SH-SY5Y (cell line): ENCODE results near the gene EML5.

ENCODE experiments used
- GATA2 ChIP-seq: IDR thresholded peaks from 2 replicates; pipeline ENCODE4 v1.6.1; 2011; ENCODE audit warnings: mild to moderate bottlenecking, low read depth, low read length
- GATA3 ChIP-seq: IDR thresholded peaks from 2 replicates; pipeline ENCODE4 v1.6.1; 2011; ENCODE audit warnings: low read depth, mild to moderate bottlenecking, low read length, moderate library complexity

EML5 gene

DNA sequence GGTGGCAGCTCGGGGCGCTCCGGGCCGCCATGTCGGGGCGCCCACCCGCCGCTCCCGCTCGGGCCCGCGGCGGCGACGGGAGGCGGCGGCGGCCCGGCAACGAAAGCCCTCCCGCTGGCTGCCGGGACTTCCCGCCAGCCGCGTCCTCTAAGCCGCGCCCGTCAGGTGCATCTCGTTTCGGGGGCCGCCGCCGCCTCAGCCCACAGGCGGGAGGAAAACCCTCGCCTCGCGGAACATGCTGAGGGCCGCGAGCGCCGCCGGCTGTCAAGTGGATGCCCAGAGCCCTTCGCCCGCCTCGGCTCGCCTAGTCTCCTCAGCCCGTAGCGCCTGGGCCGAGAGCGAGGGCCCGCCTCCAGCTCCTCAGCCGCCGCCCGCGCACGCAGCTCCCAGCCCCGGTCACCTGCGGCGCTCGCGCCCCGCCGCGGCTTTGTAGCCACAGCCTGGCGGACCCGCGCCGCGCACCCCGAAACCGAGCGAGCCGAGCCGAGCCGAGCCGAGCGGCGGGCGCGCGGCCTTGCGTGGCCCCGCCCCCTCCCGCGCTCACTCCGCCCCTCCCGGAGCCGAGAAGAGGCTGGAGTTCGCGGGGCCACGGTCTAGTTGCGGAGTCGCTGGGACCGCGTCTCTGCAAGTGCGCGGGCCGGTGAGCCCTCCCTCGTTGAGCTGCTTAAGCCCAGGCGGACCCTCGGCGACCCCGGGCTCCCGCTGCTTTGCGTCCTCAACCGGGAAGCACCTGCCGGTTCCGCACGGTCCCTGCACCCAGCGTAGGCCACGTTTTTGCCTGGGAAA is at the start of gene EML5:
TSS of gene EML5 (minus strand) at position 481 of the 786 bp plus-strand sequence. CDS start at position 31, 450 bp downstream.
- no peak for TF ChIP-seq GATA3
- no peak; the same call in 1 of the 2 replicates for TF ChIP-seq GATA2

DNA sequence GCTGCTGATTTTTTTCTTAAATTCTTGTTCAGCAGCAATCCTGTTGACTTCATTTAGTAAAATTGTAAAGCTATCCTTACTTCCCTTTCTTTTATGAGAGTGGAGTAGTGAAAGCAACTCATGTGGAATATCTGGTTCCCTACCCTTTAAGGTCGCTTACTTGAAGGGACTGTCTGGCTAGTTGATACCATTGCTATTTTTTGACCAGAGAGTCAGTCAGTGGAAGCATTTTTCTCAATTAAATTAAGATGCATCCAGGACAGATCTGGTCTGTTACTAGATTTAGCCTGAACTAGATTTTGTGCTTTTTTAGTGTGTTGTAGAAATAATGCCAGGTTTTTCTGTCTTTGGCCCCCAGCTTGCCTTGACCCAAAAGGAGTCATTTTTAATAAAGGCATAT is 49.7 kb upstream of the EML5 start:
- TF ChIP-seq GATA3 (no peak), GATA2 (no peak)

DNA sequence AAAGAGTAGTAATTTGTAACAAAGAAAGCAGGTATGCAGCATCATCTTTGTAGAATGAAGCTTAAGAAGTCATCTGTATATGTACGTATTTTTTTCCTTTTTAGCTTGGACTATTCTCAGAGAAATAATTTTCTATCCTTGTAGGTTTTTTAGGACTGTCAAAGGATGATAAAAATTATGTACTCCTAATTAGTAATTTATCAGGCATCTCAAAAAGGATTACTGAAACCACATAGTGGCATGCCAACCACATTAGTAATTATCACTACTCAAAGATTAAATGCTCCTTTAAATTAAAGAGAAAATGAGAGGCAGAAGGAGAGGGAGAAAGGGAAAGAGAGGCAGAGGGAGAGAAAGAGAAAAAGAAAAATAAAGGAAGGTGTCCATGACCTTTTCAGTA is 49.0 kb upstream of the EML5 start:
- TF ChIP-seq GATA2 = no peak
- no peak for TF ChIP-seq GATA3

DNA sequence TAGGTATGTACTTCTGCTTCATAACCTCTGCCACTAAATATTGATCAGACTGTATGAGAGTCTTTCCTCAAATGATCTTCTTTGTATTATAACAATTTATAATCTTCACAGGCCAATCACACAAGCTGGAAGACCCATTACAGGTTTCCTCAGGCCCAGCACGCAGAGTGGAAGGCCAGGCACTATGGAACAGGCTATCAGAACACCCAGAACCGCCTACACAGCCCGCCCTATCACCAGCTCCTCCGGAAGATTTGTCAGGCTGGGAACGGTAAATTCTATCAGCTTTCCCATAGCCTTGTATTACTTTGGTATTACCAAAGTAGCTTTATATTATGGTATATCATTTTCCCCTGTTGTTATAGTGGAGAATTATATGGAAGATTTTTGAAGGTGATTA is 48.2 kb upstream of the EML5 start:
- TF ChIP-seq GATA3 = no peak
- no peak for TF ChIP-seq GATA2

DNA sequence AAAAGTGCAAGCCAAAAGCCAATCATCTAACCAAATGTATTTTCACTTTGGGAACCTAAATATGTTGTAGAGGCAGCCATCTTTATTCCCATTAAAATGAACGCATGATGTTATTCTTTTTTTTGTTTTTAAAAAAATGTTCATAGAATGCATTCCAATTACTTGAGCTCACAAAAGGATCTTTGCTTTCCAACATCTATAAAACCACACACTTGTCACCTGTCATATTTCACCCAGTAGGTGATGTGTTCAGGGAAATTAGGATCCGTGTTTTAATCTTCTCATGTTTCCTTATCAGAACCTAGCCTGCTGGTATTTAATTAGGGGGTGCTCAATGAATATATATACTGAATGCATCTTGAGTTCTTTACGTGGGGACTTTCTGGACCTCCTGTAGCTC is 45.3 kb upstream of the EML5 start:
- TF ChIP-seq GATA2 (no peak), GATA3 (no peak)

DNA sequence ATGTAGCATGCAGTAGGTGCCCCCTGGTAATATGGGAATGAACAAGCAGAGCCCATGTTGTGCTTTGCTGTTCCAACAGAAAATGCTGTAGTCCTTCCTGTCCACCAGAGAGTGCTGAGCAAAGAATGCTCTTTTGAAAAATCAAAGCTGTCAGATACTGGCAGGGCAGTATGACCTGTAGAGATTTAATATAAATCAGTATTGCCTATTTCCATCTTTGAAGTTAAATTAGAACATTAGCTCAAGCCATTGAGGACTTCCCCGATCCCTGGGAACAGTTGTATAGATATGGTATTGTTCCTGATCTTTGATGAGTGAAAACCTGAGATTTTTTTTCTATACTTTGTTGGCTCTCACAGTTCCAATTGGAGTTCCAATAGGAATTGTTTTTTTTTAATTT is 44.7 kb upstream of the EML5 start:
- no peak for TF ChIP-seq GATA3
- no peak for TF ChIP-seq GATA2

DNA sequence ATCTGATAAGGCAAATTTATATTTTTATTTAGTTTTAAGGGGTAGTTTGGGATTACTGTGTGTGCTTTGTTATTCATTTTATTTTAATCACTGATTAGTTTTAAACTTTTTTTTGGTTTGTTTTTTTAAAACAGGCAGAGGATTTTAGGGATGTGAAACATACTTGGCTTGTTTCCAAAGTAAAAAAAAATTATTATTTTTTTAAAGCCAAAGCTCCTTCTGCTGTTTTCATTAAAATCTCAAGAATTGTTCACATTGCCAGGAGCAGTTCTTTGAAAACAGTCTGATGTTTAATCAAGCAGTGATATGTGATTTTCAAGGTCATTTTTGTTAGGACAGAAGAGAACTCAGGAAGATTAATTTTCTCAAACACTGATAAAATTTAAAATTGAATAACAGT is 42.9 kb upstream of the EML5 start:
- TF ChIP-seq GATA2 (no peak), GATA3 (no peak)

DNA sequence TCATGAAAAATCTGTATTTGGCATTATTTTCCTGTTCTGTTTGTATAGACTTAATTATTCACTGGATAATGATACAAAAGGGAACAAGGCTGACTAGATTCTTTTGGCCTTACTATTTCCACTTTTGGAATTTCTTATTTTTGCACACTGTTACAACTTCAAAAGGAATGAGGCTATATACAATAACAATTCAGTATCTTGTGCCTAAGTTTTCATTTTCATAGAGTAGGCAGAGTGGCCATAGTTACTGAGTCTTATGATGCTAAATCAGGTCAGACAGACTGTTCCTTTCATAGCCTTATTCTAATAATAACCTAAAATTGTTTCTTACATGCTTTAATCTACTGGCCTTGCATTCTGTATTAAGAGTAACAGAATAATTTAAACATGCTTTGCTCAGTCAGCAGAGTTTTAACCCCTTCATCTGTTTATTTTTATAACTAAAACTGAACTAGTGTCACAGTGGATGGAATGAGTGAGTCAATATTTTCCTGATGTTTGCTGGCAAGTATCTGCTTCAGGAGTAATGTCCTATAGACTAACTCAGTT is 42.2 kb upstream of the EML5 start:
- no peak for TF ChIP-seq GATA3
- no peak for TF ChIP-seq GATA2

DNA sequence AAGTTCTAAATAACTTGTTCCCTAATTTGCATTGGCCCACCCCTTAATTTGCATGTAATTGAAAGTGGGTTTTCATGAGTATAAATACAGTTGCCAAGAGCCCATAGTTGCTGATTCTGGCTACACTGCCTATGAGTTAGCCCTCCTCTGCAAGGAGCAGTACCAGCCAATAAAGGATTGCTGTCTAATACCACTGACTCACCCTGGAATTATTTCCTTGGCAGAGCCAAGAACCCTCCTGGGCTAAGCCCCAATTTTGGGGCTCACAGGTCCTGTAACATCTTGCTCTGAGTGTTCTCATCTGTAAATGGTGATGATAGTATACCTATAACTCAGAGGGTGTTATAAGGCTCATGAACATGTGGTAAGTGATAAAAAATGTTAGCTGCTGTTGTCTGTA is 38.5 kb upstream of the EML5 start:
- TF ChIP-seq GATA2 = no peak
- no peak for TF ChIP-seq GATA3

DNA sequence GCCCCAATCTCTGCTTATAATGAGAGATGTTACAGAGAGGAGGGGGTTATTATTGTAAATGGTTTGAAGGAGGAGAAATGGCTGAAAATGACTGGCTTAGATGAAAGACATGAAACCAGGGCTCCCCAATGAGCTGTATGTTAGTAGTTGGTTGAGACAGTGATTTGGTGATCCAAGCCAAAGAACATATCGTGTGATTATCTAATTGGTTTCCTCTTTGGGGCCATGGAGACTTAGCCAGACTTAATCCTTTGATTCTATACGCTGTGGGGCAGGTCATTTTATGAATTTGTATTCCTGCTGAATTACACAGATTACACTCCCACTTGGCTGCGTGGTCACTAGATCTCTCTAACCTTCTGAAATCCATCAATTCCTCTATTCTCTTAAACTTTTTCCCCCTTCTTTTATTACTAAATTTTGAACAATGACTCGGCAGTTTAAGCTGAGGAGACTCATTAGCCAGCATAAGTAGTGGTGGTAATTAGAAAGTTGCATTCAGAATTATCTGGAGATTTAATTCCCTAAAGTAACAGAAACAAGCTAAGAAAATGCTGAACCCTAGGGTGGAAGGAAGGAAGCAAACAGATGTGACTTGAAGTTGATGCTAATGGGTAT is 37.0 kb upstream of the EML5 start:
- TF ChIP-seq GATA2 (no peak), GATA3 (no peak)

DNA sequence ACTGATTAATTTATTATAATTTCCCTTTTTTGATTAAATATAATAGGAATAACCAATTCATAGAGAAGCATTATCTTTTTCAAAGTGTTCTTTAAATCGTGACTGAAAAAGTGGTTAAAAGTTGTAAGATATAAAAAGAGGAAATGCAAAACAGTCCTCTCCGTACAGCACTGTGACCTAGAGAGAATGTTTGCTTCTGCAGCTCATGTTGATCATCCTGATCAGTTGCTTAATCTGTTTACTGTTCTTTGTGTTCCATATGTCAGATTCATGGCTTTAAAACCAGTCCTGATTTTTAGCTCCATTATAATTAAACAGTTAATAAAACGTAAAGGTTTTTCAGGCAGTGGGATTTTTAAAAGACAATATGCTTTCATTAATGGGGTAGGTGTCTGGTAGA is 36.4 kb upstream of the EML5 start:
- TF ChIP-seq GATA3 = no peak; the same call in 1 of the 2 replicates
- no peak for TF ChIP-seq GATA2

DNA sequence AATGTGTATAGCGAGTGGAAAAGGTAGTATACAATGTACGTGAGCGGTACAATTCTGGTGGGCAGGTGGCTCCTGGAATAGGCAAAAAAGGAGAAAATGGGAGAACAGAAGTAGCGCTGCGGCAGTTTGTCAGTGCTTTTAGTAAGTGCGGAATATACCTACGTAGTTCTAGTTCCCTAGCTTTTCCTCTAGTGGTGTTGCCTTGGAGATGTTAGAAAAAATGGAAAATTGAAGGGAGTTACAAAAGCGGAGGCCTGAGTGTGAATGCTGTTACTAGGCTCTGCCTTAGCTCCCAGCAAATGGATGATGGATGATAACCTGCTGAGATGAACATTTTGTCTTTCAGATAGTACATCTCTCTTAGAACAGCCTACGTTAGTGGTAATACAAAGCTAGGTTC is 32.8 kb upstream of the EML5 start:
- TF ChIP-seq GATA2 = peak; percentile 55
- no peak for TF ChIP-seq GATA3

DNA sequence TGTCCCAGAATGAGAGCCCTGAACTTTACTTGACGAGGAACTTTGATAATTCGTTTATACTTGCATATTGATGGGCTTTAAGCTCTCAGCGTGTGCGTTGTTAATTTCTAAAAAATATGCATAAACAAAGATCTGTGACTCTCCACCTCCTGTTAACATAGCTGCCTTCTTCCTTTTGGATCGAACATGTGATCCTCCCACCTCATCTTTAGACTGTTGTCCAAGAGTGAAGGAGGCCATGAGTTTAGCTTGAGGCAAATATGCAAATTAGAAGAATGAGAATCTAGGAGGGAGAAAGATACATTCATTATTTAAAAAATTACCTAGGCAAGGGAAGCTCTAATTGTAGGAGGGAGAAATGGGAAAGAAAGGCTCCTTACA is 32.3 kb upstream of the EML5 start:
- TF ChIP-seq GATA3 (no peak), GATA2 (no peak)

DNA sequence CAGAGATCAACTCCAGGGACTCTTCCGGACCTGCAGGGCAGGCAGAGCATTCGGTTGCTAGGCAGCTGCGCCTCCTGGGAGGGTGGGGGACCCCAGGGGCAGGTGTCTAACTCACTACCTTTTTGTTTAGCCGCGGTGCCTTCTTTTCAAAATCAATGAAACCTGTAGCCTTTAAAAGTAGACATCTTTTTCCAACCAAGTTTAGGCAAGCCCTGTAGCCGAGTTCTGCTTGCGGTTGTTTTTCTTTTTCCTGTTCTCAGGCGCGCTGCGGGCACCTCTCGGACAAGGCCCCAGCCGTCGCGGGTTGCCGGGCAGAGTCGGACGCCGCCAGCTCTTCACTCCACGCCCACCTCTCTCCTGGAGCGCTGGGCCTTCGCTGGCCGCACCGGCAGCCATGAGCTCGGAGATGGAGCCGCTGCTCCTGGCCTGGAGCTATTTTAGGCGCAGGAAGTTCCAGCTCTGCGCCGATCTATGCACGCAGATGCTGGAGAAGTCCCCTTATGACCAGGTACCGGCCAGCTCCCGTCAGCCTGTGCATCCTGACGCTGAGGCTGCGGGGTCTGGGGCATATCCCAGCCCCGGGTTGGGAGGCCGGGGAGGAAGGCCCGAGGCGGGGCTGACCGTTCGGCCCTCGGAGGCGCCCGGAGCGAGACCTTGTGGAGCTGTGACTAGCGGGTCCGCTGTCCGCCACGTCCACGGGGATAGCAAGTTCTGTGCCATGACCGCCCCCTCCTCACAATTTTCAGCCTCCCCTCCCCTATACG is 31.7 kb upstream of the EML5 start, which contains the start of gene TTC8:
TSS of gene TTC8 (plus strand) at position 338 of the 764 bp plus-strand sequence. CDS start at position 395, 57 bp downstream.
- TF ChIP-seq GATA2 (no peak), GATA3 (no peak)
